Ishikawa (cell line): ENCODE data around the gene SRSF2.

Experiments
- CEBPB ChIP-seq: IDR thresholded peaks from 2 replicates; pipeline ENCODE4 v1.6.1; 2012
- CREB1 ChIP-seq: IDR thresholded peaks from 2 replicates; pipeline ENCODE4 v1.6.1; 2012; ENCODE audit warnings: low read depth
- EGR1 ChIP-seq: IDR thresholded peaks from 2 replicates; pipeline ENCODE4 v1.6.1; 2012
- EP300 ChIP-seq: IDR thresholded peaks from 2 replicates; pipeline ENCODE4 v1.6.1; 2012; ENCODE audit warnings: borderline replicate concordance
- FOXM1 ChIP-seq: IDR thresholded peaks from 2 replicates; pipeline ENCODE4 v1.6.1; 2012; ENCODE audit warnings: low read depth, borderline replicate concordance
- NFIC ChIP-seq: IDR thresholded peaks from 2 replicates; pipeline ENCODE4 v1.6.1; 2012
- RAD21 ChIP-seq: IDR thresholded peaks from 2 replicates; pipeline ENCODE4 v1.6.1; 2012; ENCODE audit warnings: low read depth
- TAF1 ChIP-seq: IDR thresholded peaks from 2 replicates; pipeline ENCODE4 v1.6.1; 2012; ENCODE audit warnings: low read depth, mild to moderate bottlenecking
- TCF12 ChIP-seq: IDR thresholded peaks from 2 replicates; pipeline ENCODE4 v1.6.1; 2012; ENCODE audit warnings: low read depth
- TEAD4 ChIP-seq: IDR thresholded peaks from 2 replicates; pipeline ENCODE4 v1.6.1; 2012
- YY1 ChIP-seq: IDR thresholded peaks from 2 replicates; pipeline ENCODE4 v1.6.1; 2012; ENCODE audit warnings: low read depth
- ZBTB7A ChIP-seq: IDR thresholded peaks from 2 replicates; pipeline ENCODE4 v1.6.1; 2012; ENCODE audit warnings: low read depth
- TF ChIP-seq, protein P1 (sequence below): IDR thresholded peaks from 2 replicates; pipeline ENCODE4 v1.6.1; 2012
- TF ChIP-seq, protein P2 (sequence below): IDR thresholded peaks from 2 replicates; pipeline ENCODE4 v1.6.1; 2012; ENCODE audit warnings: low read depth, mild to moderate bottlenecking
- TF ChIP-seq, protein P3 (sequence below): IDR thresholded peaks from 2 replicates; pipeline ENCODE4 v1.6.1; 2012

The SRSF2 gene

DNA sequence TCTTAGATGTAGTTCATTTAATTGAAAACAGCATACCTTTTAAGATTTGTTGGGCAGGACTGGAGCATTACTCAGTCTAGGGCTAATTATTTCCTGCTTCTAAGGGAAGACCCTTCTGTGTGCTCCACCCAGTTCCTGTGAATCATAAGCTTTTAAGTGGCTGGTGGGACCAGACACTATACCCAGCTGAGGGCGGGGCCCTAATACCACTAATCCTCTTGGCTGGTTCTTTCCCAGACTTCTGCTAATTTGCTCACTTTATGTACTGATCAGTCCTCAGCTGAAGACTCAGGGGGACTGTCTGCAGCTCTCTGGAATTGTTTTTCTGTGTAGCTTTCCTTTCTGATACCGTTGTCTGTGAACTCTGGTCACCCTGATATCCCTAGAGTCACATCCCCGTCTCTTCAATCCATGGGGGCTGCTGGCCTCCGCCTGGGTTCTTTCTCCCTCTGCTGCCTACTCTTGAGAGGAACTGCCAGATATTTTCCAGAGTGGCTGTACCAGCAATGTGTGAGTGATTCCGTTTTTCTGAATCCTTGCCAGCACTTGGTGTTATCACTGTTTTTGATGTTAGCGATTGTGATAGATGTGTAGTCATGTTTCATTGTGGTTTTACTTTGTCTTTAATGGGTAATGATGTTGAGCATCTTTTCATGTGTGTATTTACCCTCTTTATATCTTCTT is 35.9 kb upstream of the SRSF2 start:
- TF ChIP-seq TEAD4 (no peak), CEBPB (no peak), TAF1 (no peak), TCF12 (no peak), CREB1 (no peak), EP300 (no peak)
- TF ChIP-seq, protein P1, sequence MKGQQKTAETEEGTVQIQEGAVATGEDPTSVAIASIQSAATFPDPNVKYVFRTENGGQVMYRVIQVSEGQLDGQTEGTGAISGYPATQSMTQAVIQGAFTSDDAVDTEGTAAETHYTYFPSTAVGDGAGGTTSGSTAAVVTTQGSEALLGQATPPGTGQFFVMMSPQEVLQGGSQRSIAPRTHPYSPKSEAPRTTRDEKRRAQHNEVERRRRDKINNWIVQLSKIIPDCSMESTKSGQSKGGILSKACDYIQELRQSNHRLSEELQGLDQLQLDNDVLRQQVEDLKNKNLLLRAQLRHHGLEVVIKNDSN = no peak
- TF ChIP-seq, protein P2, sequence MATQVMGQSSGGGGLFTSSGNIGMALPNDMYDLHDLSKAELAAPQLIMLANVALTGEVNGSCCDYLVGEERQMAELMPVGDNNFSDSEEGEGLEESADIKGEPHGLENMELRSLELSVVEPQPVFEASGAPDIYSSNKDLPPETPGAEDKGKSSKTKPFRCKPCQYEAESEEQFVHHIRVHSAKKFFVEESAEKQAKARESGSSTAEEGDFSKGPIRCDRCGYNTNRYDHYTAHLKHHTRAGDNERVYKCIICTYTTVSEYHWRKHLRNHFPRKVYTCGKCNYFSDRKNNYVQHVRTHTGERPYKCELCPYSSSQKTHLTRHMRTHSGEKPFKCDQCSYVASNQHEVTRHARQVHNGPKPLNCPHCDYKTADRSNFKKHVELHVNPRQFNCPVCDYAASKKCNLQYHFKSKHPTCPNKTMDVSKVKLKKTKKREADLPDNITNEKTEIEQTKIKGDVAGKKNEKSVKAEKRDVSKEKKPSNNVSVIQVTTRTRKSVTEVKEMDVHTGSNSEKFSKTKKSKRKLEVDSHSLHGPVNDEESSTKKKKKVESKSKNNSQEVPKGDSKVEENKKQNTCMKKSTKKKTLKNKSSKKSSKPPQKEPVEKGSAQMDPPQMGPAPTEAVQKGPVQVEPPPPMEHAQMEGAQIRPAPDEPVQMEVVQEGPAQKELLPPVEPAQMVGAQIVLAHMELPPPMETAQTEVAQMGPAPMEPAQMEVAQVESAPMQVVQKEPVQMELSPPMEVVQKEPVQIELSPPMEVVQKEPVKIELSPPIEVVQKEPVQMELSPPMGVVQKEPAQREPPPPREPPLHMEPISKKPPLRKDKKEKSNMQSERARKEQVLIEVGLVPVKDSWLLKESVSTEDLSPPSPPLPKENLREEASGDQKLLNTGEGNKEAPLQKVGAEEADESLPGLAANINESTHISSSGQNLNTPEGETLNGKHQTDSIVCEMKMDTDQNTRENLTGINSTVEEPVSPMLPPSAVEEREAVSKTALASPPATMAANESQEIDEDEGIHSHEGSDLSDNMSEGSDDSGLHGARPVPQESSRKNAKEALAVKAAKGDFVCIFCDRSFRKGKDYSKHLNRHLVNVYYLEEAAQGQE = no peak

DNA sequence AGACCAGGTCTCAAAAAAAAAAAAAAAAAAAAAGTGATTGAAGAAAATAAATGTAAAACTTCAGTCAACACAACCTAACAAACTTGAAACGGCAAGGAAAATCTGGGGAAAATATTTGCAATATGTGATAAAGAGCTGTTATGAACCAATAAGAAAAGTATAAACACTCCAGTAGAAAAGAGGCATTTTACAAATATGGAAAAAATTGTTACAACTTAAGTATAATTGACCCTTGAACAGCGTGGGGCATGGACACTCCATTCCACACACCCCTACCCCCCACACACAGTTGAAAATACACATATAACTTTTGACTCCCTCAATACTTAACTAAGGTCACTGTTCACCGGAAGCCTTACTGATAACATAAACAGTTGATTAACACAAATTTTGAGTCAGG is 21.4 kb upstream of the SRSF2 start:
- TF ChIP-seq YY1 (no peak), EGR1 (no peak), ZBTB7A (no peak), NFIC (no peak), FOXM1 (no peak), TAF1 (no peak)

DNA sequence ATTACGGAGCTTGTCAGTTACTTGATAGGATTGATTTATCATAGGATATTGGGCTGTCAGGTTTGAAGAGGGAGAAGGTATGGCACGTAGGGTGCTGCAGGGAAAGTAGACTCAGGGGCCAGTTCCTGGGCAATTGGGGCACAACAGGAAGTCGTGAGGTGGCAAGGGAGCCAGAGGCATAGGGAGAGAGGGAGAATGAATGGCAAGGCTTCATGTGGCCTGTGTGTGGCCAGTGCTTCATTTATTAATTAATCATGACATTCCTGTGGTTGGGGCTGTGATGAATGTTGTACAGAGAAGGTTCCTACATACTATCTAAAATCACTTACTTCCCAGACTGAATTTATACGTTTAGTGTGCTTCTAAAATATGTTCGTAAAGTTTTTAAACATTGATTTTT is 20.1 kb upstream of the SRSF2 start:
- no peak for TF ChIP-seq TCF12

DNA sequence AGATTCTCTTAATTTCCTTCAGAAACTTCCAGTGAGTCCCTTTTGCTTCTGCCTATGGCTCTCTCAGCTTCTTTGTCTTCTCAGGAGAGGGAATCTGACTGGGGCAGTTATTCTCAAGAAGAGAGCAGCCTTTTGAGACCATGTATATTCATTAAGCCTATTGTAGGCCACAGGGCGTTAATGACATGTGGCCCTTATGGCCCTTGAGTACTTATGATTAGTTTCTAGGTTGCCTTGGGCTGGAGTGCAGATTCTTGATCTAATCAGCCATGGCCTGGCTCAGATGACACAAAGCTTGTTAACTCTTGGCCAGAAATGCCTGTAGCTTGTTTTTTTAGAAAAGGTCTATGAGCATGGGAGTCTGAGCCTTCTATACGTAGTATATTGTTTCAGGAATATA is 18.2 kb upstream of the SRSF2 start:
- TF ChIP-seq TEAD4 (no peak), YY1 (no peak), EP300 (no peak), CREB1 (no peak), ZBTB7A (no peak), RAD21 (no peak)
- TF ChIP-seq, protein P1 = no peak

DNA sequence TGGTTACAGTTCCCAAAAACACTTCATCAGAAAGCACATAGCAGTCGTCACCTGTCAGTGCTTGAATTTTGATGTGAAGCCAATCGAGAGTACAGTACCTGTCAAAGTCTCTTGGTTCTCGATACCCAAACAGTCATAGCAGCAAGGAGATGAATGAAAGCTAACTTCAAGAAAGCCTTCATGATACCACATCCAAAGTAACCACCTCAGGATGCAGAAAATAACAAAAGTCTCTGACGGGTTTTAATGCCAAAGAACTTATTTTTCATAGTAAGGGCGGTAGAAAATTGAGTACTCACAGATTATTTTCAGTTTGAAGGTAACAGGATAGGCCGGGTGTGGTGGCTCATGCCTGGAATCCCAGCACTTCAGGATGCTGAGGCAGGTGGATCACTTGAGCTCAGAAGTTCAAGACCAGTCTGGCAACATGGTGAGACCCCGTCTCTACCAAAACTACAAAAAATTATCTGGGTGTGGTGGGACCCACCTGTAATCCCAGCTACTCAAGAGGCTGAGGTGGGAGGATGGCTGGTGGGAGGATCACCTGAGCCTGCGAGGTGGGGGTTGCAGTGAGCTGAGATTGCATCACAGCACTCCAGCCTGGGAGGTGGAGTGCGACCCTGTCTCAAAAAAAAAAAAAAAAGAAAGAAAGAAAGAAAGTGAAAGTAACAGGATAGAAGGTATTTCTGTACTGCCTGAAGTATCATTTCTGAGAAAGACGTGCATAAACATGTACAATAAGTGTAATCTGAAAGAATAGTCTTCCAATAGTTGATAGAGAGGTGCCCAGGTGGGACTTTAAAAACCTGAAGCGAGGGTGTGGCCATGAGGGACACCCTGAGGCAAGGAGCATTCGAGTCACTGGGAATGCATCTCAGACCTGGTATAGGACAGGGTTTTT is 16.2 kb upstream of the SRSF2 start:
- no peak for TF ChIP-seq EGR1
- TF ChIP-seq CREB1 = no peak
- TF ChIP-seq, protein P3, sequence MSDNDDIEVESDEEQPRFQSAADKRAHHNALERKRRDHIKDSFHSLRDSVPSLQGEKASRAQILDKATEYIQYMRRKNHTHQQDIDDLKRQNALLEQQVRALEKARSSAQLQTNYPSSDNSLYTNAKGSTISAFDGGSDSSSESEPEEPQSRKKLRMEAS = no peak
- TF ChIP-seq RAD21 = no peak
- TF ChIP-seq, protein P2 = no peak
- TF ChIP-seq NFIC = no peak
- no peak for TF ChIP-seq EP300
- TF ChIP-seq ZBTB7A = no peak
- TF ChIP-seq YY1 = no peak
- no peak for TF ChIP-seq TEAD4
- TF ChIP-seq CEBPB = no peak
- TF ChIP-seq FOXM1 = no peak
- no peak for TF ChIP-seq TCF12
- TF ChIP-seq, protein P1 = no peak
- TF ChIP-seq TAF1 = no peak

DNA sequence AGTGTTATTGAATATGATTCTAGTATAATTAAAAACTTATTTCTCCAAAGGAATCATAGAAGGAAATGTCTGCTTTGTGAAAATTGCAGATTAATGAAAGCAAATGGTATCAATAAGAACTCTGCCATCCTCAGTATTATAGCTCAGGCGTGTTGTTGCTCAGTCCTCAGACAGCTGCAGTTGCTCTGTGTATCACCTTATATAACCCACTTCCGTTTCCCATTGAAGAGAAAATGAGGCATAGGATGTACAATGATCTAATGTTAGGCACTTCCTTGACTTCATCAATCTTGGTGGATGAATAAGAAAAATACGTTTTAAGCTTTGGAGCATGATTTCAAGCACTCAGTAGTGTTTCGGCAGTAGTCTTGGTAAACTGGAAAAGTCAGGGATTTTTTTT is 14.9 kb upstream of the SRSF2 start:
- TF ChIP-seq TAF1 (no peak), FOXM1 (no peak), CREB1 (no peak), EP300 (no peak), EGR1 (no peak), NFIC (no peak), CEBPB (no peak), TCF12 (no peak), TEAD4 (no peak), RAD21 (no peak), YY1 (no peak), ZBTB7A (no peak)
- TF ChIP-seq, protein P1 = no peak
- TF ChIP-seq, protein P2 = no peak
- TF ChIP-seq, protein P3 = no peak
